Sigmoid colon (tissue), 7 donors: ENCODE measurements around the gene ADGRL2. TPM values are rescaled to one million over a fixed set of nuclear protein-coding genes. Genes with fewer than 3 reads are reported as not detected.

Experiments
- DNase-seq: peaks from one replicate; pipeline ENCODE4 v3.0.0-alpha.2; 2019
- H3K27ac ChIP-seq, 4 donors: fragments of 200-600 bp; sonication (generic); one replicate each; pipeline ENCODE4 v1.5.1; 2016 to 2019; ENCODE audit warnings: mild to moderate bottlenecking in 1 of 4
- H3K27me3 ChIP-seq, 3 donors: fragments of 200-600 bp; sonication (generic); one replicate each; pipeline ENCODE4 v1.5.1; 2019; ENCODE audit warnings: mild to moderate bottlenecking in 1 of 3
- H3K36me3 ChIP-seq, 4 donors: fragments of 200-600 bp; sonication (generic); one replicate each; pipeline ENCODE4 v1.5.1; 2016 to 2019
- H3K4me1 ChIP-seq, 4 donors: fragments of 200-600 bp; sonication (generic); one replicate each; pipeline ENCODE4 v1.5.1; 2017 to 2019
- H3K4me3 ChIP-seq, 4 donors: fragments of 200-600 bp; sonication (generic); one replicate each; pipeline ENCODE4 v1.5.1; 2017 to 2019; ENCODE audit warnings: mild to moderate bottlenecking in 2 of 4, moderate library complexity in 1 of 4
- H3K9me3 ChIP-seq, 4 donors: fragments of 200-600 bp in 3 of 4; sonication (generic) in 3 of 4; one replicate each; pipeline versions ENCODE4 v1.5.1 to v1.6.1; 2013 to 2019
- CTCF ChIP-seq, 4 experiments: fragments of 450-650 bp in 3 of 4; fragments of 200-600 bp in 1 of 4; IDR thresholded peaks; one replicate each; pipeline ENCODE4 v1.5.1; 2016 to 2019; ENCODE audit warnings: antibody characterized with exemption in 4 of 4, mild to moderate bottlenecking in 3 of 4, moderate library complexity in 2 of 4
- EP300 ChIP-seq, 4 donors: sonication (generic); formaldehyde crosslinking; IDR thresholded peaks; one replicate each; pipeline ENCODE4 v1.6.1; 2017; ENCODE audit warnings: antibody characterized with exemption in 4 of 4
- POLR2A ChIP-seq, 2 donors: fragments of 450-650 bp; IDR thresholded peaks; one replicate each; pipeline ENCODE4 v1.6.1; 2016; ENCODE audit warnings: antibody characterized with exemption in 2 of 2, mild to moderate bottlenecking in 2 of 2, moderate library complexity in 2 of 2
- POLR2AphosphoS5 ChIP-seq, 4 donors: sonication (generic); formaldehyde crosslinking; IDR thresholded peaks; one replicate each; pipeline ENCODE4 v1.6.1; 2017; ENCODE audit warnings: antibody characterized with exemption in 4 of 4
- WGBS, 2 donors: extraction: QIAGEN DNeasy Blood & Tissue Kit; methylation state at CpG; one replicate each; pipeline ENCODE4 v1.1.7; 2013; 5-methylcytosine and 5-hydroxymethylcytosine counted together
- intact Hi-C: fragments of 100-400 bp; cut with DNase I; formaldehyde crosslinking; loops from one replicate; pipeline ENCODE4 v1.15.1; 2023
- polyA plus RNA-seq, 3 donors: library from polyadenylated mRNA; stranded (reverse); fragments of 200-250 nt; gene quantifications; one replicate each; pipeline ENCODE4 v1.2.3, GENCODE V29; 2013
- total RNA-seq, 4 donors: library from RNA; depleted of rRNA; stranded (reverse); fragments of >200 nt; gene quantifications; one replicate each; pipeline ENCODE4 v1.1.0, GENCODE V29; 2016
- donor health status: healthy with polysubstance abuse.
- donor health status: Bipolar disorder and iron deficiency.
- donor health status: healthy.

ADGRL2 gene
- total and polyA plus RNA-seq, 7 donors = 2.3 to 73.4 (median 49.4) TPM

DNA sequence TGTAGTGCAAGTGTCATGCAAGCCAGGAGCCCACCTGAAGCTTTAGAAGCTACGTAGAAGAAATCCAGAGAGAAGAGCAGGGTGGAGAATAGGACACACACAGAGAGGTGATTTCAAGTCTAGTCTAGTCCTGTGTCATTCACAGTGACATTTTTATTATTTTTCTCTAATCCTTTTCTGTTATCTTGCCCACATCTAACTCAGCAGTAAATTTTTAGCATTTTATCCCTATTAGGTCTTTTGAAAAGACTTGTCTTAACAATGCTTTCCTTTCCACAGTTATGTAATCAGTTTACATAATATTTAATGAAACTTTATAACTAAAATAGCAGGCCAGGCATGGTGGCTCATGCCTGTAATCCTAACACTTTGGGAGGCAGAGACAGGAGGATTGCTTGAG is 198.6 kb downstream of the ADGRL2 start:
- no peak overlapping the region for H3K4me3 ChIP-seq
- H3K27ac ChIP-seq = no peak overlapping the region
- H3K36me3 ChIP-seq = no peaks in the 10 kb centered on the region
- no peak for DNase-seq
- no peak for TF ChIP-seq EP300 (IDR thresholded peaks at IDR 0.05)
- no peak for TF ChIP-seq POLR2A (IDR thresholded peaks at IDR 0.05)
- no peak for TF ChIP-seq CTCF (IDR thresholded peaks at IDR 0.05)
- no peak for TF ChIP-seq POLR2AphosphoS5 (IDR thresholded peaks at IDR 0.05)
- peaks cover 0 to 12% (median 7%) of the 10 kb centered on the region in 4 donors for H3K4me1 ChIP-seq
- H3K27me3 ChIP-seq = no peaks in the 10 kb centered on the region
- no peaks in the 10 kb centered on the region for H3K9me3 ChIP-seq
- 80 to 90% methylated on average over 1 of the region's 1 CpG for WGBS, 2 donors
- intact Hi-C loops = no loop called here

DNA sequence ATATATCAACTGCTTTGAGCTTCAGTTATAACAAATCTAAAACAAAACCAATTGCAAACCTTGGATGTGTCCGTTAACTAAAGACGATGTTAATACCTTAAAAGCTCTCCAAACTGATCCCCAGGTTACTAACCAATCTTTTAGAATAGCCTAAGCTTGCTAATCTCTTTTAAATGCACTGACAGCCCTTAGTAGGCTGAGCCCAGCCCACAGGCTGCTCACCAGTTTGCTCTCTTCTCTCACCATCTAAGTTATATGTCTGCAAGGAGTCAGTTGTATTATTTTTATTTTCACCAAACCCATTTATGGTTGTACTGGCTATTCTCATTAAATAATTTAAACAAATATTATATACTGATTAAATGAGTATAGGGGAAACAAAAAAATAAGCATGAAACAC is 199.5 kb downstream of the ADGRL2 start:
- Histone ChIP-seq H3K36me3 (no peaks in the 10 kb centered on the region), H3K9me3 (no peaks in the 10 kb centered on the region), H3K4me1 (peaks cover 0 to 12% (median 7%) of the 10 kb centered on the region in 4 donors), H3K4me3 (no peak overlapping the region), H3K27me3 (no peaks in the 10 kb centered on the region), H3K27ac (no peak overlapping the region)
- intact Hi-C loops = no loop called here
- TF ChIP-seq POLR2AphosphoS5 (IDR thresholded peaks at IDR 0.05) (no peak), CTCF (IDR thresholded peaks at IDR 0.05) (no peak)
- no peak for DNase-seq
- whole genome bisulfite sequencing, 2 donors = 94% methylated on average over 2 of the region's 2 CpGs

DNA sequence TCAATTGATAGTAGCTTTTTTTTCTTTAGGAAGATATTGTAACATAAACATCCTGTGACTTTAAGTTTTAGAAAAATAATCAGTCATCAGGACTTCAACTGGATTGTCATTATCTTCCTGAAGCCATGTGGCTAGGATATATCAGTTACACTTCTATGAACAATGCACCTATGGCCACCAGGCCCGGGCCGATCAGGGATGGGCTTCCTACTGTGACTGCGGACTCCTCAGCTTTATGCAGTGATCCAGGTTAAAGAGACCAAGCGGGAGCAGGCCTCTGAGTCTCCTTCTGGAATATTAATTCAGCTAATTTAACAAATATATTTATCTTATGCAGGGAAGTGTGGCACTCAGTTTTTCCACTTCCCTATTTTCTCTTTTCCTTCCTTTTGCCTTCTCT is 200.6 kb downstream of the ADGRL2 start:
- no peaks in the 10 kb centered on the region for H3K9me3 ChIP-seq
- H3K4me1 ChIP-seq = peaks cover 0 to 12% (median 7%) of the 10 kb centered on the region in 4 donors
- DNase-seq = no peak
- H3K4me3 ChIP-seq = no peak overlapping the region
- TF ChIP-seq EP300 (IDR thresholded peaks at IDR 0.05) (no peak), POLR2AphosphoS5 (IDR thresholded peaks at IDR 0.05) (no peak), CTCF (IDR thresholded peaks at IDR 0.05) (no peak), POLR2A (IDR thresholded peaks at IDR 0.05) (no peak)
- no peak overlapping the region for H3K27ac ChIP-seq
- intact Hi-C loops = no loop called here
- no peaks in the 10 kb centered on the region for H3K36me3 ChIP-seq
- H3K27me3 ChIP-seq = no peaks in the 10 kb centered on the region
- 72 to 85% methylated on average over 4 of the region's 4 CpGs for WGBS, 2 donors

DNA sequence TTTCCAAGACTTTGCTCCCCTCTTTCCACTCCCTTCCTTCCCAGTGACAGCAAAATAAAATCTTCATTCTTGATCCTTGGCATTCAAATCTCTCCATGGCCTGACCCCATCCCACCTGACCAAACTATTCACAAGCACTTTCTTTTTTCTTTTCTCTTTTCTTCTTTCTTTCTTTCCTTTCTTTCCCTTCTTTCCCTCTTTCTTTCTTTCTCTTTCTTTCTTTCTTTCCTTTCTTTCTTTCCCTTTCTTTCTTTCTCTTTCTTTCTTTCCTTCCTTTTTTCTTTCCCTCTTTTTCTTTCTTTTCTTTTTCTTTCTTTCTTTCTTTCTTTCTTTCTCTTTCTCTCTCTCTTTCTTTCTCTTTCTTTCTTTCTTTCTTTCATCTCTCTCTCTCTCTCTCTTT is 207.1 kb downstream of the ADGRL2 start:
- TF ChIP-seq POLR2AphosphoS5 (IDR thresholded peaks at IDR 0.05) (no peak), CTCF (IDR thresholded peaks at IDR 0.05) (no peak), EP300 (IDR thresholded peaks at IDR 0.05) (no peak), POLR2A (IDR thresholded peaks at IDR 0.05) (no peak)
- Histone ChIP-seq H3K27ac (no peak overlapping the region), H3K4me1 (no peaks in the 10 kb centered on the region), H3K27me3 (no peaks in the 10 kb centered on the region), H3K36me3 (no peaks in the 10 kb centered on the region), H3K9me3 (no peaks in the 10 kb centered on the region), H3K4me3 (no peak overlapping the region)
- DNase-seq = no peak
- intact Hi-C loops = no loop called here

DNA sequence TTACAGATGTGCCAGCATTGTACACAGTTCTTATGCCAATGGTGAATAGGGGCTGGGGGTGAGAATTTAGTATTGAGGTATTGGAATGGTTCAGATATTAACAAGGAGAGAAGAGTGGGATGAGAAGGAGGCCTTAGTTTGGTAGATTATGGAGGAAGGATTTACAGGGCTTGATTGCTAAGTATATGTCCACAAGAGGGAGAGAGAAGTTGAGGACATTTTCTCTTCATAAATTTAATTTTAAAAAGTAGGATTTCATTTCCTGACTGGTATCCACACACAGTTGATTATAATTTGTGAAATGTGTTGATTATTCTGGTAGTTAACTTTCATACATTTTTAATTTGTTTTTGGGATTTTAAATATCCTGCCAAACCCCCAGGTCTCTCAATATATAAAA is 213.0 kb downstream of the ADGRL2 start:
- H3K27me3 ChIP-seq = no peaks in the 10 kb centered on the region
- no peaks in the 10 kb centered on the region for H3K9me3 ChIP-seq
- H3K4me1 ChIP-seq = no peaks in the 10 kb centered on the region
- intact Hi-C loops = no loop called here
- no peak for DNase-seq
- H3K27ac ChIP-seq = no peak overlapping the region
- no peak for TF ChIP-seq POLR2A (IDR thresholded peaks at IDR 0.05)
- TF ChIP-seq POLR2AphosphoS5 (IDR thresholded peaks at IDR 0.05) = no peak
- TF ChIP-seq CTCF (IDR thresholded peaks at IDR 0.05) = no peak
- TF ChIP-seq EP300 (IDR thresholded peaks at IDR 0.05) = no peak
- H3K36me3 ChIP-seq = no peaks in the 10 kb centered on the region
- no peak overlapping the region for H3K4me3 ChIP-seq
